HEK293 (cell line): Measurements from ENCODE around the gene NUB1.

Experiments used
- CTCF ChIA-PET: fragments of 350-600 bp; formaldehyde crosslinking; extraction: SDS; loops from one replicate; lab custom pipeline; 2021; ENCODE audit warnings: antibody characterized with exemption; lab: Yijun Ruan, JAX
- POLR2A ChIA-PET: fragments of 300-600 bp; formaldehyde crosslinking; extraction: SDS; loops from one replicate; lab custom pipeline; 2020; ENCODE audit warnings: antibody characterized with exemption, inconsistent platforms; lab: Yijun Ruan, JAX
- H3K27ac ChIP-seq: fragments of 200-500 bp; sonication (Bioruptor generic); 2 replicates; pipeline ENCODE4 v1.5.1; 2014; ENCODE audit warnings: low read depth, low read length, control low read depth, inconsistent platforms; ENCODE audit errors: extremely low read depth
- H3K36me3 ChIP-seq, 2 experiments: fragments of 200-500 bp in 1 of 2; sonication (Bioruptor generic) in 1 of 2; 1 replicate in 1 of 2; 2 replicates in 1 of 2; pipeline ENCODE4 v1.5.1; 2014 to 2017; ENCODE audit warnings: inconsistent platforms in 2 of 2, low read length in 2 of 2; ENCODE audit not compliant: control insufficient read depth in 2 of 2, insufficient read depth in 1 of 2
- H3K4me1 ChIP-seq: fragments of 200-500 bp; sonication (Bioruptor generic); 2 replicates; pipeline ENCODE4 v1.5.1; 2014; ENCODE audit warnings: mild to moderate bottlenecking, low read length, inconsistent platforms; ENCODE audit not compliant: control insufficient read depth, insufficient read depth
- H3K4me3 ChIP-seq: 2 replicates; pipeline ENCODE4 v1.5.1; 2011; ENCODE audit warnings: low read depth, mild to moderate bottlenecking, control low read depth, low read length, moderate library complexity
- H3K9me3 ChIP-seq: fragments of 200-500 bp; sonication (Bioruptor generic); 2 replicates; pipeline ENCODE4 v1.5.1; 2014; ENCODE audit warnings: low read depth, low read length, inconsistent platforms; ENCODE audit not compliant: control insufficient read depth, insufficient read depth
- GFI1B ChIP-seq: fragments of 450-650 bp; formaldehyde crosslinking; IDR thresholded peaks from 2 replicates; pipeline ENCODE4 v1.5.1; 2016; ENCODE audit warnings: missing biosample characterization, missing genetic modification characterization
- GLI4 ChIP-seq: fragments of 450-650 bp; formaldehyde crosslinking; IDR thresholded peaks from 2 replicates; pipeline ENCODE4 v1.5.1; 2016; ENCODE audit warnings: missing biosample characterization, missing genetic modification characterization
- GLIS2 ChIP-seq: fragments of 450-650 bp; formaldehyde crosslinking; IDR thresholded peaks from 2 replicates; pipeline ENCODE4 v1.5.1; 2016; ENCODE audit warnings: missing biosample characterization, missing genetic modification characterization
- HOXA7 ChIP-seq: sonication (generic); formaldehyde crosslinking; IDR thresholded peaks from 2 replicates; pipeline ENCODE4 v1.8.1; 2022; ENCODE audit warnings: missing genetic modification reagents, borderline replicate concordance
- SCRT2 ChIP-seq: fragments of 450-650 bp; formaldehyde crosslinking; IDR thresholded peaks from 2 replicates; pipeline ENCODE4 v1.5.1; 2016; ENCODE audit warnings: missing biosample characterization, missing genetic modification characterization
- SETDB1 ChIP-seq: IDR thresholded peaks from one replicate; pipeline ENCODE4 v1.6.1; 2017; ENCODE audit warnings: mild to moderate bottlenecking, low read length, moderate library complexity, mixed read lengths; ENCODE audit not compliant: insufficient read length
- YY1 ChIP-seq: fragments of 450-650 bp; formaldehyde crosslinking; IDR thresholded peaks from 2 replicates; pipeline ENCODE4 v1.5.1; 2018; ENCODE audit warnings: missing biosample characterization, missing genetic modification characterization
- ZBTB10 ChIP-seq: fragments of 450-650 bp; formaldehyde crosslinking; IDR thresholded peaks from 2 replicates; pipeline ENCODE4 v1.5.1; 2016; ENCODE audit warnings: missing biosample characterization, missing genetic modification characterization
- ZBTB21 ChIP-seq: fragments of 450-650 bp; formaldehyde crosslinking; IDR thresholded peaks from 2 replicates; pipeline ENCODE4 v1.5.1; 2017; ENCODE audit warnings: missing biosample characterization, missing genetic modification characterization
- ZEB2 ChIP-seq: fragments of 450-650 bp; formaldehyde crosslinking; IDR thresholded peaks from 2 replicates; pipeline ENCODE4 v1.5.1; 2016; ENCODE audit warnings: missing biosample characterization, missing genetic modification characterization
- ZFHX2 ChIP-seq: fragments of 450-650 bp; formaldehyde crosslinking; conservative IDR thresholded peaks from 2 replicates; pipeline ENCODE4 v1.5.1; 2016; ENCODE audit warnings: missing biosample characterization, missing genetic modification characterization
- ZNF133 ChIP-seq: fragments of 450-650 bp; formaldehyde crosslinking; IDR thresholded peaks from 2 replicates; pipeline ENCODE4 v1.5.1; 2016; ENCODE audit warnings: missing biosample characterization, missing genetic modification characterization
- ZNF148 ChIP-seq: fragments of 450-650 bp; formaldehyde crosslinking; IDR thresholded peaks from 2 replicates; pipeline ENCODE4 v1.5.0; 2017; ENCODE audit warnings: missing biosample characterization, missing genetic modification characterization, borderline replicate concordance
- ZNF184 ChIP-seq: fragments of 450-650 bp; IDR thresholded peaks from 2 replicates; pipeline ENCODE4 v1.5.1; 2018; ENCODE audit warnings: missing biosample characterization, mild to moderate bottlenecking, missing genetic modification characterization
- ZNF221 ChIP-seq: fragments of 450-650 bp; formaldehyde crosslinking; IDR thresholded peaks from 2 replicates; pipeline ENCODE4 v1.5.1; 2017; ENCODE audit warnings: missing biosample characterization, missing genetic modification characterization, borderline replicate concordance
- ZNF362 ChIP-seq: fragments of 450-650 bp; formaldehyde crosslinking; IDR thresholded peaks from 2 replicates; pipeline ENCODE4 v1.5.1; 2016; ENCODE audit warnings: missing biosample characterization, missing genetic modification characterization
- ZNF510 ChIP-seq: fragments of 450-650 bp; formaldehyde crosslinking; IDR thresholded peaks from 2 replicates; pipeline ENCODE4 v1.5.1; 2018; ENCODE audit warnings: mild to moderate bottlenecking, missing genetic modification characterization, missing biosample characterization; ENCODE audit not compliant: insufficient replicate concordance
- ZNF544 ChIP-seq: fragments of 450-650 bp; formaldehyde crosslinking; IDR thresholded peaks from 2 replicates; pipeline ENCODE4 v1.5.0; 2017; ENCODE audit warnings: missing biosample characterization, missing genetic modification characterization
- ZNF585B ChIP-seq: fragments of 450-650 bp; formaldehyde crosslinking; IDR thresholded peaks from 2 replicates; pipeline ENCODE4 v1.5.1; 2016; ENCODE audit warnings: missing biosample characterization, missing genetic modification characterization
- ZNF660 ChIP-seq: fragments of 450-650 bp; IDR thresholded peaks from 2 replicates; pipeline ENCODE4 v1.5.1; 2018; ENCODE audit warnings: missing biosample characterization, mild to moderate bottlenecking, missing genetic modification characterization
- ZNF677 ChIP-seq: fragments of 450-650 bp; IDR thresholded peaks from 2 replicates; pipeline ENCODE4 v1.5.0; 2018; ENCODE audit warnings: missing biosample characterization, mild to moderate bottlenecking, missing genetic modification characterization, moderate library complexity
- ZNF792 ChIP-seq: fragments of 450-650 bp; formaldehyde crosslinking; IDR thresholded peaks from 2 replicates; pipeline ENCODE4 v1.5.1; 2016; ENCODE audit warnings: missing biosample characterization, missing genetic modification characterization
- TF ChIP-seq, protein P1 (sequence below): fragments of 450-650 bp; formaldehyde crosslinking; IDR thresholded peaks from 2 replicates; pipeline ENCODE4 v1.5.1; 2016; ENCODE audit warnings: missing biosample characterization, missing genetic modification characterization

Gene NUB1

GRCh38 chr7:151363182-151363581 is 21.6 kb downstream of the NUB1 start:
- CTCF ChIA-PET = interaction anchor here (0.6 to 1.6 kb wide), 5 partner anchors 10 to 572 kb away, joined by 3 to 7 read pairs (median 4); no protein-coding TSS in a partner anchor
- no peaks in the 10 kb centered on the region for H3K9me3 ChIP-seq
- no peak overlapping the region for H3K27ac ChIP-seq
- no peaks in the 10 kb centered on the region for H3K4me1 ChIP-seq
- H3K4me3 ChIP-seq = no peak overlapping the region
- peak; percentile 59 for TF ChIP-seq SETDB1
- 0 out of 2 replicates have a peak, but pooled peaks have one; percentile 48 for TF ChIP-seq ZNF362
- TF ChIP-seq ZNF677 (tag by site-specific recombination) = no peak
- POLR2A ChIA-PET = no interaction called here
- H3K36me3 ChIP-seq = peaks cover 11 to 43% of the 10 kb centered on the region in 2 experiments

DNA sequence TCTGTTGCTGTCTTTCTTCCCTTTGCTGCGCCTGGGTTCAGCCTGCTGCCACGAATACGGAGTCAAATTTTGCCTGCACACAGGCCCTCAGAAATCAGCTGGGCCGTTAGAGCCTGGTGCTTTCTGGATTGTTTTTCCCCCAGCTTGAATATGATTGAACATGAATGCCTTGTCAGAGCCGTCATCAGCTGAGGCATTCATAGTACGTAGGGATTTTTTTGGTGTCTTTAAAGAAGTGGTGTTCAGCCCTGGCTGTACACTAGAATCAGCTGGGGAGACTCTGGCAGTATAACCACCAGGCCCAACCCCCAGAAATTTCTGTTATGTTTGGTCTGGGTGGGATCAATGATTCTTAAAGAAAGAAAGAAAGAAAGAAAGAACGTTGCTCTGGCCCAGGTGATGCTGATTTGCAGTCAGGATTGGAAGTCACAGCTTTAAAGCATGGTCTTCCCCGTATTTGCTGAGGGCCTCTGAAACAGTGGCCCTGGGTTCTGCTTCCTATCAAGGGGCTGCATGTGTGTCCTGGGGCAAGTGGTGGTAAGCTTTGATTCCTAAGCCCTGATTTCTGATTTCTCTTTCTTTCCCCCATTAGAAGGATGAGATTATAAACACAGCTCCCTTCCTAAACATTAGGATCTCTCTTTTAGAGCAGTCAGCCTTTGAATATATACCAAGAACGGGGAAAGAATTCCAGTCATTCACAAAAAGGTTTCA is 24.7 kb downstream of the NUB1 start:
- peaks cover 15 to 50% of the 10 kb centered on the region in 2 experiments for H3K36me3 ChIP-seq
- CTCF ChIA-PET = interaction anchor here (0.6 to 1.2 kb wide), 12 partner anchors 13 to 415 kb away, joined by 3 to 5 read pairs (median 4); no protein-coding TSS in a partner anchor
- POLR2A ChIA-PET = no interaction called here
- no peak overlapping the region for H3K27ac ChIP-seq
- no peak overlapping the region for H3K4me3 ChIP-seq
- H3K9me3 ChIP-seq = no peaks in the 10 kb centered on the region
- TF ChIP-seq ZFHX2 = no peak
- no peak for TF ChIP-seq ZNF221
- TF ChIP-seq ZNF544 (tag by site-specific recombination) = no peak
- TF ChIP-seq, protein P1, sequence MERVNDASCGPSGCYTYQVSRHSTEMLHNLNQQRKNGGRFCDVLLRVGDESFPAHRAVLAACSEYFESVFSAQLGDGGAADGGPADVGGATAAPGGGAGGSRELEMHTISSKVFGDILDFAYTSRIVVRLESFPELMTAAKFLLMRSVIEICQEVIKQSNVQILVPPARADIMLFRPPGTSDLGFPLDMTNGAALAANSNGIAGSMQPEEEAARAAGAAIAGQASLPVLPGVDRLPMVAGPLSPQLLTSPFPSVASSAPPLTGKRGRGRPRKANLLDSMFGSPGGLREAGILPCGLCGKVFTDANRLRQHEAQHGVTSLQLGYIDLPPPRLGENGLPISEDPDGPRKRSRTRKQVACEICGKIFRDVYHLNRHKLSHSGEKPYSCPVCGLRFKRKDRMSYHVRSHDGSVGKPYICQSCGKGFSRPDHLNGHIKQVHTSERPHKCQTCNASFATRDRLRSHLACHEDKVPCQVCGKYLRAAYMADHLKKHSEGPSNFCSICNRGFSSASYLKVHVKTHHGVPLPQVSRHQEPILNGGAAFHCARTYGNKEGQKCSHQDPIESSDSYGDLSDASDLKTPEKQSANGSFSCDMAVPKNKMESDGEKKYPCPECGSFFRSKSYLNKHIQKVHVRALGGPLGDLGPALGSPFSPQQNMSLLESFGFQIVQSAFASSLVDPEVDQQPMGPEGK (tag by site-specific recombination) = no peak
- no peak for TF ChIP-seq GLI4 (tag by site-specific recombination)
- TF ChIP-seq GLIS2 = no peak
- TF ChIP-seq ZNF148 (tag by site-specific recombination) = no peak
- TF ChIP-seq ZNF133 (tag by site-specific recombination) = no peak
- TF ChIP-seq GFI1B = no peak
- no peak for TF ChIP-seq YY1
- TF ChIP-seq ZNF585B = no peak
- TF ChIP-seq ZBTB10 = no peak
- TF ChIP-seq ZNF792 (tag by site-specific recombination) = no peak
- no peak for TF ChIP-seq SCRT2 (tag by site-specific recombination)
- TF ChIP-seq HOXA7 = no peak
- no peak for TF ChIP-seq ZNF510 (tag by site-specific recombination)
- TF ChIP-seq ZBTB21 (tag by site-specific recombination) = no peak
- TF ChIP-seq ZEB2 (tag by site-specific recombination) = no peak
- TF ChIP-seq ZNF660 (tag by site-specific recombination) = no peak
- TF ChIP-seq ZNF184 (tag by site-specific recombination) = no peak
- no peaks in the 10 kb centered on the region for H3K4me1 ChIP-seq
